GM18502 (cell line): Measurements from ENCODE around the gene PRR13.

Experiments used
- ATAC-seq: cut with Tn5 transposase; IDR thresholded peaks from one replicate; pipeline ENCODE4 v1.9.1; 2021; ENCODE audit warnings: mild to moderate bottlenecking; ENCODE audit not compliant: unreplicated experiment, poor library complexity

PRR13 gene

DNA sequence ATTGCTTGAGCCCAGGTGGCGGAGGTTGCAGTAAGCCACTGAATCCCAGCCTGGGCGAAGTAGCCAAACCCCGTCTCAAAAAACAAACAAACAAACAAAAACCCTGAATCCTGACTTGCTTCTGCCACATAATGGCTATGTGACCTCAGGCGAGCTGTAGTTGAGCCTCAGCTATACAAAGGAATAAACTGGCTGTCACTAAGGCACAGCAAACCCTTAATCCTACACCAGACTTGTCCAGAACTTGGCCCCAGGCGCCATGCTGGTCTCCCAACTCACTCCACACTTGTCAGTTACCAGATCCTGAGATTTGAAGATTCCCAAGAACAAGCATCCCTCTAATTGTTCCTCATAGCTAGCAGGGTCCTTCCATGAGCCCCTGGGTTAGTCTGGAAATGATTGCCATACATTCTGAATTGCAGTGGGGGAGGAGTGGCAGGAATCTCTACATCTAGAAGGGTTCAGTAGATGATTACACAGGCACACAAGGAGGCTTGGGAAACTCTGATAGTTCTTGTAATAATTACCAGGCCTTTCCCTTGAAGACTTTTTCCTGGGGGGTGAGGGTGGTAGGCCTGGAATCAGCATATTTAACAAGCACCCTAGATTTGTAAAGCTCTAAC is 47.8 kb downstream of the PRR13 start:
- no peak for ATAC-seq

- no peak for ATAC-seq
These were observed 50.7 kb downstream of the PRR13 start for GRCh38 chr12:53492188-53492587.

- peak; percentile 97 for ATAC-seq
These were observed 51.5 kb downstream of the PRR13 start for GRCh38 chr12:53492830-53493609.

- ATAC-seq = no peak
These were observed 52.3 kb downstream of the PRR13 start for GRCh38 chr12:53493610-53494391.
